IMR-90 (cell line): ENCODE results near the gene RUNX1.

Experiments used
- BHLHE40 ChIP-seq: fragments of 150-350 bp; IDR thresholded peaks from 2 replicates; pipeline ENCODE4 v1.6.1; 2016; ENCODE audit warnings: mild to moderate bottlenecking, low read depth, low read length
- CEBPB ChIP-seq: IDR thresholded peaks from 2 replicates; pipeline ENCODE4 v1.6.1; 2012; ENCODE audit warnings: low read depth, low read length, improper control_type of control experiment
- CTCF ChIP-seq: conservative IDR thresholded peaks from 2 replicates; pipeline ENCODE4 v1.5.1; 2012; ENCODE audit warnings: mild to moderate bottlenecking, low read depth, low read length, improper control_type of control experiment
- ELK1 ChIP-seq: fragments of 150-350 bp; IDR thresholded peaks from 2 replicates; pipeline ENCODE4 v1.6.1; 2016; ENCODE audit warnings: low read depth, mild to moderate bottlenecking, low read length, moderate library complexity, borderline replicate concordance
- FOS ChIP-seq: fragments of 150-350 bp; IDR thresholded peaks from 2 replicates; pipeline ENCODE4 v1.6.1; 2016; ENCODE audit warnings: low read depth, low read length
- MAFK ChIP-seq: IDR thresholded peaks from 2 replicates; pipeline ENCODE4 v1.6.1; 2012; ENCODE audit warnings: low read depth, low read length, improper control_type of control experiment
- MAZ ChIP-seq: IDR thresholded peaks from 2 replicates; pipeline ENCODE4 v1.6.1; 2012; ENCODE audit warnings: low read depth, mild to moderate bottlenecking, low read length, improper control_type of control experiment, moderate library complexity, borderline replicate concordance
- MXI1 ChIP-seq: IDR thresholded peaks from 2 replicates; pipeline ENCODE4 v1.6.1; 2012; ENCODE audit warnings: low read depth, mild to moderate bottlenecking, low read length, moderate library complexity, borderline replicate concordance
- POLR2A ChIP-seq: IDR thresholded peaks from 2 replicates; pipeline ENCODE4 v1.6.1; 2012; ENCODE audit warnings: mild to moderate bottlenecking, low read depth, low read length
- RAD21 ChIP-seq: IDR thresholded peaks from 2 replicates; pipeline ENCODE4 v1.6.1; 2012; ENCODE audit warnings: low read length, improper control_type of control experiment
- RFX5 ChIP-seq: IDR thresholded peaks from 2 replicates; pipeline ENCODE4 v1.8.0; 2012; ENCODE audit warnings: low read depth, mild to moderate bottlenecking, low read length, moderate library complexity
- SMC3 ChIP-seq: fragments of 150-350 bp; IDR thresholded peaks from 2 replicates; pipeline ENCODE4 v1.6.1; 2016; ENCODE audit warnings: low read depth, mild to moderate bottlenecking, antibody characterized with exemption, low read length, moderate library complexity
- USF2 ChIP-seq: fragments of 150-350 bp; IDR thresholded peaks from 2 replicates; pipeline ENCODE4 v1.6.1; 2017; ENCODE audit warnings: mild to moderate bottlenecking, antibody characterized with exemption, low read length, low read depth

GRCh38 chr21:34744801-34745200 is 304.3 kb downstream of the RUNX1 start:
- no peak for TF ChIP-seq CTCF
- no peak for TF ChIP-seq POLR2A
- no peak for TF ChIP-seq BHLHE40
- no peak for TF ChIP-seq MAFK
- TF ChIP-seq SMC3 = no peak
- no peak for TF ChIP-seq CEBPB
- TF ChIP-seq RAD21 = no peak
- TF ChIP-seq MAZ = no peak
- no peak for TF ChIP-seq FOS
- no peak for TF ChIP-seq MXI1
- TF ChIP-seq USF2 = no peak
- no peak for TF ChIP-seq ELK1
- TF ChIP-seq RFX5 = no peak
